Measurements from ENCODE around the gene LRBA.
A peak's percentile ranks its signal among the peaks of the same experiment; 100 is the strongest.

LRBA gene

GRCh38 chr4:150647008-150647407, 368.1 kb downstream of the LRBA start:
- no peaks in the 10 kb centered on the region for H3K4me1 Mint-ChIP-seq (ENCODE audit: low read depth)
- H3K4me3 Mint-ChIP-seq = no peak overlapping the region
- no peaks in the 10 kb centered on the region for H3K9me3 Mint-ChIP-seq
- H3K36me3 Mint-ChIP-seq (ENCODE audit: low read depth) = peaks cover 14% of the 10 kb centered on the region
- H3K27me3 Mint-ChIP-seq = no peaks in the 10 kb centered on the region
- no peak for DNase-seq
- no peak overlapping the region for H3K27ac Mint-ChIP-seq

- peaks cover 33% of the 10 kb centered on the region for H3K36me3 Mint-ChIP-seq (ENCODE audit: low read depth)
- H3K9me3 Mint-ChIP-seq = no peaks in the 10 kb centered on the region
- H3K27me3 Mint-ChIP-seq = no peaks in the 10 kb centered on the region
- no peak overlapping the region for H3K4me3 Mint-ChIP-seq
- DNase-seq = no peak
- no peak overlapping the region for H3K27ac Mint-ChIP-seq
- peaks cover 4% of the 10 kb centered on the region for H3K4me1 Mint-ChIP-seq (ENCODE audit: low read depth)
These were observed 373.5 kb downstream of the LRBA start for GRCh38 chr4:150641612-150642011.

GRCh38 chr4:150632639-150633038, 382.4 kb downstream of the LRBA start:
- H3K36me3 Mint-ChIP-seq (ENCODE audit: low read depth) = peaks cover 55% of the 10 kb centered on the region
- no peak overlapping the region for H3K4me3 Mint-ChIP-seq
- H3K27me3 Mint-ChIP-seq = no peaks in the 10 kb centered on the region
- no peak for DNase-seq
- H3K9me3 Mint-ChIP-seq = peaks cover 23% of the 10 kb centered on the region
- H3K4me1 Mint-ChIP-seq (ENCODE audit: low read depth) = no peaks in the 10 kb centered on the region
- H3K27ac Mint-ChIP-seq = no peak overlapping the region

GRCh38 chr4:150628073-150628472, 387.0 kb downstream of the LRBA start:
- Mint-ChIP-seq H3K27me3 (no peaks in the 10 kb centered on the region), H3K4me3 (no peak overlapping the region), H3K9me3 (peaks cover 5% of the 10 kb centered on the region), H3K4me1 (ENCODE audit: low read depth) (no peaks in the 10 kb centered on the region), H3K27ac (peak overlapping the region; percentile 23), H3K36me3 (ENCODE audit: low read depth) (peaks cover 20% of the 10 kb centered on the region)
- DNase-seq = no peak

- no peak for DNase-seq
- no peaks in the 10 kb centered on the region for H3K27me3 Mint-ChIP-seq
- H3K9me3 Mint-ChIP-seq = peaks cover 3% of the 10 kb centered on the region
- H3K36me3 Mint-ChIP-seq (ENCODE audit: low read depth) = peaks cover 24% of the 10 kb centered on the region
- no peak overlapping the region for H3K4me3 Mint-ChIP-seq
- no peak overlapping the region for H3K27ac Mint-ChIP-seq
- H3K4me1 Mint-ChIP-seq (ENCODE audit: low read depth) = peaks cover 3% of the 10 kb centered on the region
These were observed 390.1 kb downstream of the LRBA start for GRCh38 chr4:150625033-150625432.

DNA sequence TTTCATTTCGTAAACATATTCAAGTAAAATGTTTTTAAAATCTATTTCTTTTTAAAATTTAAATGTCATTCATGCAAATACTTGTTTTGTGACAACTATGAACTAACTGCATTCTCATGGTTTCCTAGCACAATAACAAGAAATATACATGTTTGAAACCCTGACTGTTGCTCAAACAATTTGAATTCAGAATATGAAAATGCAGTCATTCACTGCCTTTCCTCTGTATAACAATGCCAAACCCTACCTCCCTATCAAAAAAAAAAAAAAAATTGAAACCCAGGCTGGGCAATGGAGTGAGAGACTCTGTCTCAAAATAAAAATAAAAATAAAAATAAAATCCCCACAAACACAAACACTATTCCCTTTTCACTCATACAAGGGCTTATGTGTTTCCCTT, 391.0 kb downstream of the LRBA start:
- H3K9me3 Mint-ChIP-seq = peaks cover 3% of the 10 kb centered on the region
- H3K27me3 Mint-ChIP-seq = no peaks in the 10 kb centered on the region
- no peak overlapping the region for H3K4me3 Mint-ChIP-seq
- DNase-seq = no peak
- peaks cover 22% of the 10 kb centered on the region for H3K36me3 Mint-ChIP-seq (ENCODE audit: low read depth)
- no peak overlapping the region for H3K27ac Mint-ChIP-seq
- peaks cover 5% of the 10 kb centered on the region for H3K4me1 Mint-ChIP-seq (ENCODE audit: low read depth)

GRCh38 chr4:150619042-150619441, 396.0 kb downstream of the LRBA start:
- peaks cover 5% of the 10 kb centered on the region for H3K4me1 Mint-ChIP-seq (ENCODE audit: low read depth)
- H3K27me3 Mint-ChIP-seq = no peaks in the 10 kb centered on the region
- H3K9me3 Mint-ChIP-seq = peaks cover 3% of the 10 kb centered on the region
- H3K36me3 Mint-ChIP-seq (ENCODE audit: low read depth) = peaks cover 26% of the 10 kb centered on the region
- no peak overlapping the region for H3K4me3 Mint-ChIP-seq
- DNase-seq = no peak
- no peak overlapping the region for H3K27ac Mint-ChIP-seq

- no peak overlapping the region for H3K4me3 Mint-ChIP-seq
These were observed 406.0 kb downstream of the LRBA start for GRCh38 chr4:150609131-150609530.

DNA sequence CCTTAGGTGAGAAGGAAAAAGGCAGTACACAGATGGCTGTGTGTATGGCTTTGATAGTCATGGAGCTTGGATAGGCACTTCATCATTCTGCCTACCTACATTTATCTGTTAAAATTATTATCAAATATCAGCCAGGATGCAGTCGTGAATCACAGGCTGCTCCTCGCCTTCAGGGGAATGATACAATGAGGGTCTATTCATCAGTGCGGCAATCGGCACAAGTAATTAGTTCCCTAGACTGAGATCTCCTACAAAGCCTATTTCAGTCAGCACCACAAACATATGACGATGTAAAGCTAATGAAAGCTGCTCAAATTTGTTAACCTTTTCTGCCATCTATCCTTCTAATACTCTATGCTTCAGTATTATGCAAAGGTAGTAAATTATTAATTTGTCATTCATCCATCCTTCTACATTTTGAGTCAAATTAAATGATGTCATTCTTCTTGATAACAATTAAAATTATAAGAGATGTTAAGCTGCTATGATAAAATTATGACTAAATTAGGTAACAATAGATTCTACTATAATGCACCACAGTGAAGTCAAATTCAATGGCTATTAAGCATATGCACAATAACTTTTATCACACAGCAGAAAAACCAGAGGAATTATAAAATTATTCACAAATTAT, 414.2 kb downstream of the LRBA start:
- Mint-ChIP-seq H3K36me3 (ENCODE audit: low read depth) (peaks cover 20% of the 10 kb centered on the region), H3K27me3 (no peaks in the 10 kb centered on the region), H3K4me3 (no peak overlapping the region), H3K4me1 (ENCODE audit: low read depth) (no peaks in the 10 kb centered on the region), H3K9me3 (no peaks in the 10 kb centered on the region), H3K27ac (no peak overlapping the region)
- DNase-seq = no peak

More at GRCh38 chr4:150609131-150609530, 406.0 kb downstream of the LRBA start:
- H3K9me3 Mint-ChIP-seq = no peaks in the 10 kb centered on the region
- no peak overlapping the region for H3K27ac Mint-ChIP-seq
- no peaks in the 10 kb centered on the region for H3K4me1 Mint-ChIP-seq (ENCODE audit: low read depth)
- DNase-seq = no peak
- H3K27me3 Mint-ChIP-seq = no peaks in the 10 kb centered on the region
- peaks cover 8% of the 10 kb centered on the region for H3K36me3 Mint-ChIP-seq (ENCODE audit: low read depth)

DNA sequence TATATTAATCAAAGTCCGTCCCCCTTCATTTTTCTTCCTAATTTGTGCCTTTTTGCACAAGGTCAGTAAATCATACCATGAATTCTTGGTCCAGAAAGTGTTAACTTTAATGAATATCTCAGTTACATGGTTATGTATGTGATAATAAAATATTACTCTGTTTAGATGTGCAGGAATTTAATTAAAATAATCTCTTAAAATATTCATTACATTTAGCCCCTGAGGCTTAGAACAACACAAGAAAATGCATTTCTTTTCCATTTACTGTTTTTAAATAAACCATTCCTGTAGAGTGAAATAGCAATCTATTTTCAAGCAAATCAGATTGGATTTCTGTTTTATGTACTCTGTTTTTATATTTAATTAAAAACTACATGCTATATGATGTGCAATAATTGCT, 415.5 kb downstream of the LRBA start:
- H3K9me3 Mint-ChIP-seq = no peaks in the 10 kb centered on the region
- no peaks in the 10 kb centered on the region for H3K27me3 Mint-ChIP-seq
- no peaks in the 10 kb centered on the region for H3K4me1 Mint-ChIP-seq (ENCODE audit: low read depth)
- H3K36me3 Mint-ChIP-seq (ENCODE audit: low read depth) = peaks cover 20% of the 10 kb centered on the region
- no peak overlapping the region for H3K4me3 Mint-ChIP-seq
- DNase-seq = no peak
- no peak overlapping the region for H3K27ac Mint-ChIP-seq

GRCh38 chr4:150598909-150599308, 416.2 kb downstream of the LRBA start:
- peaks cover 20% of the 10 kb centered on the region for H3K36me3 Mint-ChIP-seq (ENCODE audit: low read depth)
- no peak overlapping the region for H3K27ac Mint-ChIP-seq
- DNase-seq = no peak
- H3K4me3 Mint-ChIP-seq = no peak overlapping the region
- H3K9me3 Mint-ChIP-seq = no peaks in the 10 kb centered on the region
- no peaks in the 10 kb centered on the region for H3K27me3 Mint-ChIP-seq
- H3K4me1 Mint-ChIP-seq (ENCODE audit: low read depth) = no peaks in the 10 kb centered on the region

- no peaks in the 10 kb centered on the region for H3K4me1 Mint-ChIP-seq (ENCODE audit: low read depth)
- no peaks in the 10 kb centered on the region for H3K9me3 Mint-ChIP-seq
- H3K27me3 Mint-ChIP-seq = no peaks in the 10 kb centered on the region
- H3K27ac Mint-ChIP-seq = no peak overlapping the region
- no peak for DNase-seq
- H3K36me3 Mint-ChIP-seq (ENCODE audit: low read depth) = peaks cover 37% of the 10 kb centered on the region
- no peak overlapping the region for H3K4me3 Mint-ChIP-seq
These were observed 421.1 kb downstream of the LRBA start for GRCh38 chr4:150593996-150594395.

GRCh38 chr4:150591904-150592303, 423.2 kb downstream of the LRBA start:
- no peak for DNase-seq
- no peak overlapping the region for H3K4me3 Mint-ChIP-seq
- no peaks in the 10 kb centered on the region for H3K9me3 Mint-ChIP-seq
- no peak overlapping the region for H3K27ac Mint-ChIP-seq
- no peaks in the 10 kb centered on the region for H3K4me1 Mint-ChIP-seq (ENCODE audit: low read depth)
- H3K36me3 Mint-ChIP-seq (ENCODE audit: low read depth) = peaks cover 43% of the 10 kb centered on the region
- no peaks in the 10 kb centered on the region for H3K27me3 Mint-ChIP-seq

GRCh38 chr4:150591406-150591805, 423.7 kb downstream of the LRBA start:
- DNase-seq = no peak
- Mint-ChIP-seq H3K4me1 (ENCODE audit: low read depth) (no peaks in the 10 kb centered on the region), H3K9me3 (no peaks in the 10 kb centered on the region), H3K27me3 (no peaks in the 10 kb centered on the region), H3K27ac (no peak overlapping the region), H3K4me3 (no peak overlapping the region), H3K36me3 (ENCODE audit: low read depth) (peaks cover 47% of the 10 kb centered on the region)

DNA sequence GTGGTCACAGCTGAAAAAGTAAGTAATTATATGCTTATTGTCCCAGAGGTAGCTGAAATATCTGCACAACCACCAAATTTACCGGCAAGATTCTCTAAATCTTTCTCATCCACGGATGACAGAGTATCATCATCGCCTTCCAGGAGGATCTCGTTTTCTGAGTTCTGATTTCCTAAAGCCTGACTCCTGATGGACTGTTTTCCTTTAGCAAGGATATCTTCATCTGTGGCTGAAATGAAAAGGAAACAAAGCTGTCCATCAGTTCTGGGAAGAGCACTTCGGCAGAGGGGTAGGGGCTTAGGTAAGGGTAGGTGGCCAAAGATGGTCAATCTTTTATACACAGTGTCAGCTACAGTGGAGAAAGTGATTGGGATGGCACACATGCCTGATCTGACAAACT, 424.5 kb downstream of the LRBA start:
- DNase-seq = no peak
- Mint-ChIP-seq H3K4me3 (no peak overlapping the region), H3K9me3 (no peaks in the 10 kb centered on the region), H3K4me1 (ENCODE audit: low read depth) (no peaks in the 10 kb centered on the region), H3K27me3 (no peaks in the 10 kb centered on the region), H3K27ac (peak overlapping the region; percentile 3), H3K36me3 (ENCODE audit: low read depth) (peaks cover 55% of the 10 kb centered on the region)

DNA sequence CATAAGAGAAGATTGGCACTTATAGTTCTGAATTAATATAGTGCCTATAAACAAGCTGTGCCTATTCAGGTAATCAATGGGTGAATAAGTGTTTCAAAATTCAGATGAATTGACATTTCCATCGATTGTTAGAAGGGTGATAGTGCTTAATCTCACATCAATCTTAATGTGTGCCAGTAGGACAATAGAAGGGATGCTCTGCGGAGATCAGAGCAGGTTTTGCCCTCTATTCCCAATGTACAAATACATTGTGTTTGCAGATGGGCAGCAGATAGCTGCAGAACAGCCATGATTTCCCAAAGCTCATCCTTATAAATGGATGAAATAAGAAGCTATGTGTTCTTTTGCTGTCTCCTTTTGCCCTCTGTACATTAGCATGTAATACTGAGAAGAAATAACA, 425.9 kb downstream of the LRBA start:
- Mint-ChIP-seq H3K27me3 (no peaks in the 10 kb centered on the region), H3K9me3 (no peaks in the 10 kb centered on the region), H3K4me3 (no peak overlapping the region), H3K36me3 (ENCODE audit: low read depth) (peaks cover 67% of the 10 kb centered on the region), H3K4me1 (ENCODE audit: low read depth) (no peaks in the 10 kb centered on the region), H3K27ac (no peak overlapping the region)
- no peak for DNase-seq
